IMR-90 (cell line): Measurements from ENCODE around the gene UNC13B. TPM values are rescaled to one million over a fixed set of nuclear protein-coding genes. Genes with fewer than 3 reads are reported as not detected.

Experiments used
- ATAC-seq: fragments of 200-7000 bp; cut with Tn5 transposase; 2 replicates; pipeline ENCODE4 v1.9.1; 2020; ENCODE audit warnings: low read depth, mild to moderate bottlenecking, moderate library complexity
- BruUV-seq: library from RNA; stranded (reverse); fragments of 400-500 nt; replicated peaks from 2 replicates; lab custom pipeline; 2021; lab: Mats Ljungman, UMichigan
- CTCF ChIA-PET: fragments of 300-600 bp; formaldehyde crosslinking; extraction: SDS; loops from one replicate; lab custom pipeline; 2021; ENCODE audit warnings: antibody characterized with exemption; lab: Yijun Ruan, JAX
- POLR2A ChIA-PET: fragments of 300-600 bp; sonication (Branson Sonifier 250); formaldehyde crosslinking; loops from one replicate; lab custom pipeline; 2022; ENCODE audit warnings: antibody characterized with exemption; ENCODE audit not compliant: unreplicated experiment; lab: Charles Lee
- DNase-seq: peaks from one replicate; pipeline ENCODE4 v3.0.0; 2013
- H2AFZ ChIP-seq: replicated peaks from 2 replicates; pipeline ENCODE3; 2013; ENCODE audit warnings: low read length, mild to moderate bottlenecking; ENCODE audit not compliant: poor library complexity
- H2AK5ac ChIP-seq: 2 replicates; pipeline ENCODE4 v1.6.1; 2013; ENCODE audit warnings: low read depth, low read length, inconsistent platforms
- H2AK9ac ChIP-seq: replicated peaks from 2 replicates; pipeline ENCODE3; 2013; ENCODE audit warnings: mild to moderate bottlenecking, low read depth, low read length, moderate library complexity; ENCODE audit not compliant: poor library complexity
- H2BK120ac ChIP-seq: 2 replicates; pipeline ENCODE4 v1.6.1; 2013; ENCODE audit warnings: low read depth, low read length, inconsistent platforms
- H2BK15ac ChIP-seq: 3 replicates; pipeline ENCODE4 v1.6.1; 2013; ENCODE audit warnings: low read depth, low read length, inconsistent platforms
- H2BK20ac ChIP-seq: 2 replicates; pipeline ENCODE4 v1.6.1; 2013; ENCODE audit warnings: low read depth, mild to moderate bottlenecking, inconsistent platforms, low read length, moderate library complexity
- H2BK5ac ChIP-seq: 2 replicates; pipeline ENCODE4 v1.6.1; 2013; ENCODE audit warnings: mild to moderate bottlenecking, low read depth, low read length, inconsistent platforms; ENCODE audit not compliant: poor library complexity, severe bottlenecking
- H3K14ac ChIP-seq: replicated peaks from 2 replicates; pipeline ENCODE4 v1.6.1; 2013; ENCODE audit warnings: low read depth, low read length, inconsistent platforms
- H3K18ac ChIP-seq: 2 replicates; pipeline ENCODE4 v1.6.1; 2013; ENCODE audit warnings: low read depth, low read length, control low read depth
- H3K23ac ChIP-seq: 2 replicates; pipeline ENCODE4 v1.6.1; 2013; ENCODE audit warnings: low read depth, low read length, inconsistent platforms
- H3K27ac ChIP-seq: 2 replicates; pipeline ENCODE4 v1.5.1; 2013; ENCODE audit warnings: mild to moderate bottlenecking, control low read depth, low read length; ENCODE audit not compliant: insufficient read depth
- H3K27me3 ChIP-seq: 2 replicates; pipeline ENCODE4 v1.6.1; 2013; ENCODE audit warnings: low read length; ENCODE audit not compliant: control insufficient read depth, insufficient read depth
- H3K36me3 ChIP-seq: 2 replicates; pipeline ENCODE4 v1.6.1; 2013; ENCODE audit warnings: low read length, mixed read lengths; ENCODE audit not compliant: control insufficient read depth, insufficient read depth
- H3K4ac ChIP-seq: 2 replicates; pipeline ENCODE4 v1.6.1; 2013; ENCODE audit warnings: low read depth, low read length, inconsistent platforms
- H3K4me1 ChIP-seq: 2 replicates; pipeline ENCODE4 v1.6.1; 2013; ENCODE audit warnings: low read length, mixed read lengths; ENCODE audit not compliant: control insufficient read depth, insufficient read depth
- H3K4me2 ChIP-seq: 2 replicates; pipeline ENCODE4 v1.6.1; 2013; ENCODE audit warnings: low read depth, mild to moderate bottlenecking, control low read depth, low read length, moderate library complexity
- H3K4me3 ChIP-seq: 2 replicates; pipeline ENCODE4 v1.5.1; 2013; ENCODE audit warnings: low read depth, mild to moderate bottlenecking, control low read depth, low read length, moderate library complexity; ENCODE audit not compliant: insufficient read depth
- H3K56ac ChIP-seq: 2 replicates; pipeline ENCODE4 v1.6.1; 2013; ENCODE audit warnings: low read length, inconsistent platforms; ENCODE audit not compliant: insufficient read depth; ENCODE audit errors: extremely low read depth
- H3K79me1 ChIP-seq, 2 experiments: 2 replicates each; pipeline ENCODE4 v1.6.1; 2013; ENCODE audit warnings: low read length in 2 of 2, inconsistent platforms in 1 of 2, low read depth in 1 of 2
- H3K9ac ChIP-seq: 2 replicates; pipeline ENCODE4 v1.6.1; 2013; ENCODE audit warnings: low read depth, low read length, control low read depth
- H3K9me1 ChIP-seq: 2 replicates; pipeline ENCODE4 v1.6.1; 2013; ENCODE audit warnings: low read length, inconsistent platforms; ENCODE audit not compliant: insufficient read depth
- H3K9me3 ChIP-seq: 2 replicates; pipeline ENCODE4 v1.6.1; 2013; ENCODE audit warnings: low read length; ENCODE audit not compliant: control insufficient read depth, insufficient read depth
- H4K20me1 ChIP-seq: 2 replicates; pipeline ENCODE4 v1.6.1; 2013; ENCODE audit warnings: low read length, inconsistent platforms; ENCODE audit not compliant: insufficient read depth
- H4K5ac ChIP-seq: 2 replicates; pipeline ENCODE4 v1.6.1; 2013; ENCODE audit warnings: mild to moderate bottlenecking, low read depth, low read length, control low read depth
- H4K8ac ChIP-seq, 2 experiments: 2 replicates each; pipeline ENCODE4 v1.6.1; 2013; ENCODE audit warnings: low read depth in 2 of 2, low read length in 2 of 2, control low read depth in 1 of 2, inconsistent platforms in 1 of 2
- H4K91ac ChIP-seq: 2 replicates; pipeline ENCODE4 v1.6.1; 2013; ENCODE audit warnings: low read depth, low read length, inconsistent platforms; ENCODE audit not compliant: insufficient read depth
- BHLHE40 ChIP-seq: fragments of 150-350 bp; IDR thresholded peaks from 2 replicates; pipeline ENCODE4 v1.6.1; 2016; ENCODE audit warnings: mild to moderate bottlenecking, low read depth, low read length
- CEBPB ChIP-seq: IDR thresholded peaks from 2 replicates; pipeline ENCODE4 v1.6.1; 2012; ENCODE audit warnings: low read depth, low read length, improper control_type of control experiment
- CHD1 ChIP-seq: IDR thresholded peaks from 2 replicates; pipeline ENCODE4 v1.6.1; 2012; ENCODE audit warnings: low read depth, low read length, improper control_type of control experiment
- ELK1 ChIP-seq: fragments of 150-350 bp; IDR thresholded peaks from 2 replicates; pipeline ENCODE4 v1.6.1; 2016; ENCODE audit warnings: low read depth, mild to moderate bottlenecking, low read length, moderate library complexity, borderline replicate concordance
- FOS ChIP-seq: fragments of 150-350 bp; IDR thresholded peaks from 2 replicates; pipeline ENCODE4 v1.6.1; 2016; ENCODE audit warnings: low read depth, low read length
- MAFK ChIP-seq: IDR thresholded peaks from 2 replicates; pipeline ENCODE4 v1.6.1; 2012; ENCODE audit warnings: low read depth, low read length, improper control_type of control experiment
- MAZ ChIP-seq: IDR thresholded peaks from 2 replicates; pipeline ENCODE4 v1.6.1; 2012; ENCODE audit warnings: low read depth, mild to moderate bottlenecking, low read length, improper control_type of control experiment, moderate library complexity, borderline replicate concordance
- MXI1 ChIP-seq: IDR thresholded peaks from 2 replicates; pipeline ENCODE4 v1.6.1; 2012; ENCODE audit warnings: low read depth, mild to moderate bottlenecking, low read length, moderate library complexity, borderline replicate concordance
- NFE2L2 ChIP-seq: fragments of 150-350 bp; IDR thresholded peaks from 2 replicates; pipeline ENCODE4 v1.6.1; 2016; ENCODE audit warnings: low read depth, mild to moderate bottlenecking, low read length
- POLR2A ChIP-seq: IDR thresholded peaks from 2 replicates; pipeline ENCODE4 v1.6.1; 2012; ENCODE audit warnings: mild to moderate bottlenecking, low read depth, low read length
- RAD21 ChIP-seq: IDR thresholded peaks from 2 replicates; pipeline ENCODE4 v1.6.1; 2012; ENCODE audit warnings: low read length, improper control_type of control experiment
- RCOR1 ChIP-seq: IDR thresholded peaks from 2 replicates; pipeline ENCODE4 v1.6.1; 2012; ENCODE audit warnings: mild to moderate bottlenecking, low read length, improper control_type of control experiment; ENCODE audit not compliant: insufficient replicate concordance
- RFX5 ChIP-seq: IDR thresholded peaks from 2 replicates; pipeline ENCODE4 v1.8.0; 2012; ENCODE audit warnings: low read depth, mild to moderate bottlenecking, low read length, moderate library complexity
- SMC3 ChIP-seq: fragments of 150-350 bp; IDR thresholded peaks from 2 replicates; pipeline ENCODE4 v1.6.1; 2016; ENCODE audit warnings: low read depth, mild to moderate bottlenecking, antibody characterized with exemption, low read length, moderate library complexity
- WGBS, 2 experiments: methylation state at CpG; one replicate each; pipeline versions ENCODE4 v1.1.5 to v1.1.7; 2013; ENCODE audit warnings: missing lambda C conversion rate in 2 of 2; ENCODE audit not compliant: insufficient read length in 1 of 2; ENCODE audit errors: extremely low coverage in 2 of 2; 5-methylcytosine and 5-hydroxymethylcytosine counted together
- dilution Hi-C: fragments of 300-500 bp; cut with HindIII; formaldehyde crosslinking; loops from one replicate; pipeline ENCODE4 v1.14.3; 2018; ENCODE audit warnings: low sequenced_read_pairs; ENCODE audit not compliant: unreplicated experiment
- in situ Hi-C: fragments of 300-500 bp; cut with MboI; formaldehyde crosslinking; loops from 3 replicates; pipeline ENCODE4 v1.14.3; 2019; ENCODE audit warnings: low sequenced_read_pairs, inconsistent platforms, mixed read lengths
- intact Hi-C: fragments of 100-400 bp; cut with micrococcal nuclease; formaldehyde crosslinking; loops from 2 replicates; pipeline ENCODE4 v1.10.0; 2022
- polyA plus RNA-seq, 3 experiments: library from polyadenylated mRNA; depleted of rRNA; stranded (reverse); fragments of >200 nt; gene quantifications; 2 replicates each; pipeline ENCODE4 v1.2.3, GENCODE V29; 2012; ENCODE audit warnings: low replicate concordance in 1 of 3
- total RNA-seq: library from RNA; depleted of rRNA; stranded (reverse); fragments of >200 nt; gene quantifications from 2 replicates; pipeline ENCODE4 v1.2.3, GENCODE V29; 2012
- TF ChIP-seq, protein P1 (sequence below): conservative IDR thresholded peaks from 2 replicates; pipeline ENCODE4 v1.5.1; 2012; ENCODE audit warnings: mild to moderate bottlenecking, low read depth, low read length, improper control_type of control experiment
- TF ChIP-seq, protein P2 (sequence below): fragments of 150-350 bp; IDR thresholded peaks from 2 replicates; pipeline ENCODE4 v1.6.1; 2017; ENCODE audit warnings: mild to moderate bottlenecking, antibody characterized with exemption, low read length, low read depth

Gene UNC13B
- total and polyA plus RNA-seq, 2 of the 4 experiments (the other 2 are of a cell fraction): 7.5 to 14.3 TPM

- H3K79me1 ChIP-seq: no peaks in the 10 kb centered on the region
- intact Hi-C loops (no loop called here), dilution Hi-C loops (no loop called here), in situ Hi-C loops (no loop called here)
- ATAC-seq (no peak), DNase-seq (no peak)
- no peak overlapping the region for H3K4me2 ChIP-seq
- H3K9me1 ChIP-seq: no peaks in the 10 kb centered on the region
- no peaks in the 10 kb centered on the region for H4K20me1 ChIP-seq
- H3K27ac ChIP-seq: no peak overlapping the region
- no peak overlapping the region for H2BK20ac ChIP-seq
- no peak overlapping the region for H2AFZ ChIP-seq
- no peaks in the 10 kb centered on the region for H3K36me3 ChIP-seq
- no peak overlapping the region for H3K9ac ChIP-seq
- H3K14ac ChIP-seq: no peak overlapping the region
- BruUV-seq: no TSS peak
- no peak overlapping the region for H2BK120ac ChIP-seq
- H3K23ac ChIP-seq: no peak overlapping the region
- H3K9me3 ChIP-seq: no peaks in the 10 kb centered on the region
- H2AK9ac ChIP-seq: no peak overlapping the region
- H4K5ac ChIP-seq: no peak overlapping the region
- H3K56ac ChIP-seq: no peak overlapping the region
- no peaks in the 10 kb centered on the region for H3K27me3 ChIP-seq
- ChIA-PET CTCF (no interaction called here), POLR2A (no interaction called here)
- H4K91ac ChIP-seq: no peak overlapping the region
- H3K18ac ChIP-seq: no peak overlapping the region
- no peak overlapping the region for H2BK5ac ChIP-seq
- no peak for TF ChIP-seq RFX5
- TF ChIP-seq, protein P1, sequence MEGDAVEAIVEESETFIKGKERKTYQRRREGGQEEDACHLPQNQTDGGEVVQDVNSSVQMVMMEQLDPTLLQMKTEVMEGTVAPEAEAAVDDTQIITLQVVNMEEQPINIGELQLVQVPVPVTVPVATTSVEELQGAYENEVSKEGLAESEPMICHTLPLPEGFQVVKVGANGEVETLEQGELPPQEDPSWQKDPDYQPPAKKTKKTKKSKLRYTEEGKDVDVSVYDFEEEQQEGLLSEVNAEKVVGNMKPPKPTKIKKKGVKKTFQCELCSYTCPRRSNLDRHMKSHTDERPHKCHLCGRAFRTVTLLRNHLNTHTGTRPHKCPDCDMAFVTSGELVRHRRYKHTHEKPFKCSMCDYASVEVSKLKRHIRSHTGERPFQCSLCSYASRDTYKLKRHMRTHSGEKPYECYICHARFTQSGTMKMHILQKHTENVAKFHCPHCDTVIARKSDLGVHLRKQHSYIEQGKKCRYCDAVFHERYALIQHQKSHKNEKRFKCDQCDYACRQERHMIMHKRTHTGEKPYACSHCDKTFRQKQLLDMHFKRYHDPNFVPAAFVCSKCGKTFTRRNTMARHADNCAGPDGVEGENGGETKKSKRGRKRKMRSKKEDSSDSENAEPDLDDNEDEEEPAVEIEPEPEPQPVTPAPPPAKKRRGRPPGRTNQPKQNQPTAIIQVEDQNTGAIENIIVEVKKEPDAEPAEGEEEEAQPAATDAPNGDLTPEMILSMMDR: no peak
- TF ChIP-seq, protein P2, sequence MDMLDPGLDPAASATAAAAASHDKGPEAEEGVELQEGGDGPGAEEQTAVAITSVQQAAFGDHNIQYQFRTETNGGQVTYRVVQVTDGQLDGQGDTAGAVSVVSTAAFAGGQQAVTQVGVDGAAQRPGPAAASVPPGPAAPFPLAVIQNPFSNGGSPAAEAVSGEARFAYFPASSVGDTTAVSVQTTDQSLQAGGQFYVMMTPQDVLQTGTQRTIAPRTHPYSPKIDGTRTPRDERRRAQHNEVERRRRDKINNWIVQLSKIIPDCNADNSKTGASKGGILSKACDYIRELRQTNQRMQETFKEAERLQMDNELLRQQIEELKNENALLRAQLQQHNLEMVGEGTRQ: no peak
- TF ChIP-seq RCOR1: no peak
- no peak for TF ChIP-seq NFE2L2
- TF ChIP-seq FOS: no peak
- no peak for TF ChIP-seq MAZ
- TF ChIP-seq MAFK: no peak
- TF ChIP-seq BHLHE40: no peak
- no peak for TF ChIP-seq ELK1
- TF ChIP-seq RAD21: no peak
- no peak for TF ChIP-seq POLR2A
- no peak for TF ChIP-seq SMC3
- TF ChIP-seq CHD1: no peak
- no peak for TF ChIP-seq CEBPB
- no peak for TF ChIP-seq MXI1
- H3K4ac ChIP-seq: no peak overlapping the region
- no peak overlapping the region for H3K4me3 ChIP-seq
- no peaks in the 10 kb centered on the region for H3K4me1 ChIP-seq
- no peak overlapping the region for H4K8ac ChIP-seq
- H2BK15ac ChIP-seq: no peak overlapping the region
- H2AK5ac ChIP-seq: no peak overlapping the region
- WGBS, 2 experiments: no CpG with 5 or more reads among the region's 1 CpG
These were observed 74.9 kb downstream of the UNC13B start for GRCh38 chr9:35236692-35237091.
